HG03354 (cell line): ENCODE results near the gene ANKRD12.
A peak's percentile ranks its signal among the peaks of the same experiment; 100 is the strongest.

ENCODE experiments used
- ATAC-seq: cut with Tn5 transposase; IDR thresholded peaks from one replicate; pipeline ENCODE4 v1.9.1; 2021; ENCODE audit warnings: mild to moderate bottlenecking; ENCODE audit not compliant: unreplicated experiment, poor library complexity, severe bottlenecking

ANKRD12 gene

GRCh38 chr18:9177466-9177865, 40.9 kb downstream of the ANKRD12 start:
- ATAC-seq = no peak

- no peak for ATAC-seq
Measured at GRCh38 chr18:9178557-9178956, 42.0 kb downstream of the ANKRD12 start.

- no peak for ATAC-seq
Measured at GRCh38 chr18:9181275-9181674, 44.7 kb downstream of the ANKRD12 start.

- no peak for ATAC-seq
Measured at GRCh38 chr18:9182852-9183399, 46.3 kb downstream of the ANKRD12 start.

GRCh38 chr18:9184998-9185613, 48.5 kb downstream of the ANKRD12 start:
- no peak for ATAC-seq

GRCh38 chr18:9188359-9189231, 52.0 kb downstream of the ANKRD12 start:
- no peak for ATAC-seq

GRCh38 chr18:9189491-9189890, 52.9 kb downstream of the ANKRD12 start:
- ATAC-seq = no peak

GRCh38 chr18:9191658-9192256, 55.2 kb downstream of the ANKRD12 start:
- ATAC-seq = no peak

GRCh38 chr18:9193031-9193430, 56.5 kb downstream of the ANKRD12 start:
- no peak for ATAC-seq

GRCh38 chr18:9196568-9196967, 60.0 kb downstream of the ANKRD12 start:
- no peak for ATAC-seq

- no peak for ATAC-seq
Measured at GRCh38 chr18:9199681-9200080, 63.1 kb downstream of the ANKRD12 start.

- no peak for ATAC-seq
Measured at GRCh38 chr18:9201224-9201623, 64.6 kb downstream of the ANKRD12 start.

- no peak for ATAC-seq
Measured at GRCh38 chr18:9204659-9205058, 68.1 kb downstream of the ANKRD12 start.

GRCh38 chr18:9206421-9206820, 69.8 kb downstream of the ANKRD12 start:
- ATAC-seq = no peak

GRCh38 chr18:9209279-9209678, 72.7 kb downstream of the ANKRD12 start:
- no peak for ATAC-seq

- no peak for ATAC-seq
Measured at GRCh38 chr18:9210966-9211365, 74.4 kb downstream of the ANKRD12 start.

GRCh38 chr18:9211955-9212354, 75.4 kb downstream of the ANKRD12 start:
- ATAC-seq = peak; percentile 80

- no peak for ATAC-seq
Measured at GRCh38 chr18:9215221-9215933, 78.8 kb downstream of the ANKRD12 start.

- ATAC-seq = no peak
Measured at GRCh38 chr18:9216459-9216858, 79.9 kb downstream of the ANKRD12 start.
